HG03469 (cell line): ENCODE measurements around the gene SLC5A2.
"Not testable (repeated sequence)": the region's sequence is repeated elsewhere in the genome, so short reads cannot be mapped to it uniquely, and the experiment has no call there.

ENCODE experiments used
- ATAC-seq: cut with Tn5 transposase; IDR thresholded peaks from one replicate; pipeline ENCODE4 v1.9.1; 2021; ENCODE audit warnings: mild to moderate bottlenecking, moderate library complexity, moderate number of reproducible peaks; ENCODE audit not compliant: unreplicated experiment

SLC5A2 gene

GRCh38 chr16:31474773-31475738, 7.9 kb upstream of the SLC5A2 start:
- no peak for ATAC-seq

GRCh38 chr16:31475946-31476302, 7.0 kb upstream of the SLC5A2 start:
- no peak for ATAC-seq

- no peak for ATAC-seq
Measured at GRCh38 chr16:31476303-31477219, 6.4 kb upstream of the SLC5A2 start.

- ATAC-seq = no peak
Measured at GRCh38 chr16:31477220-31478216, 5.4 kb upstream of the SLC5A2 start.

- ATAC-seq = no peak
Measured at GRCh38 chr16:31478956-31479355, 4.0 kb upstream of the SLC5A2 start.

GRCh38 chr16:31479751-31480150, 3.2 kb upstream of the SLC5A2 start:
- ATAC-seq = no peak

GRCh38 chr16:31480851-31481536, 1.9 kb upstream of the SLC5A2 start:
- ATAC-seq = no peak

- ATAC-seq = not testable (repeated sequence)
Measured at GRCh38 chr16:31484048-31484447, 1.1 kb downstream of the SLC5A2 start.

GRCh38 chr16:31484491-31485171, 1.7 kb downstream of the SLC5A2 start:
- no peak for ATAC-seq

- ATAC-seq = no peak
Measured at GRCh38 chr16:31485571-31485970, 2.6 kb downstream of the SLC5A2 start.

- ATAC-seq = no peak
Measured at GRCh38 chr16:31486045-31486444, 3.1 kb downstream of the SLC5A2 start.

- no peak for ATAC-seq
Measured at GRCh38 chr16:31487071-31487719, 4.3 kb downstream of the SLC5A2 start.

- ATAC-seq = peak; percentile 59
Measured at GRCh38 chr16:31487720-31488467, 5.0 kb downstream of the SLC5A2 start.

GRCh38 chr16:31488468-31489297, 5.8 kb downstream of the SLC5A2 start:
- no peak for ATAC-seq

- ATAC-seq = no peak
Measured at GRCh38 chr16:31489298-31489564, 6.3 kb downstream of the SLC5A2 start.

- ATAC-seq = no peak
Measured at GRCh38 chr16:31489616-31490584, 7.0 kb downstream of the SLC5A2 start.
